Cardiac muscle cell (in vitro differentiated cells and primary cell): Measurements from ENCODE around the gene EMD. TPM values are rescaled to one million over a fixed set of nuclear protein-coding genes. Genes with fewer than 3 reads are reported as not detected.
"Not testable (repeated sequence)": the region's sequence is repeated elsewhere in the genome, so short reads cannot be mapped to it uniquely, and the experiment has no call there.

ENCODE experiments used
- DNase-seq, 2 donors: peaks; one replicate each; pipeline versions ENCODE4 v3.0.0 to v3.0.0-alpha.2; 2010 to 2017; ENCODE audit warnings: low read depth in 1 of 2, low spot score in 1 of 2
- H3K27ac ChIP-seq: fragments of 200-600 bp; sonication (generic); 2 replicates; pipeline ENCODE4 v1.5.1; 2016
- H3K27me3 ChIP-seq: fragments of 200-600 bp; sonication (generic); 2 replicates; pipeline ENCODE4 v1.6.0; 2016; ENCODE audit warnings: control low read depth
- H3K36me3 ChIP-seq: fragments of 200-600 bp; sonication (generic); 2 replicates; pipeline ENCODE4 v1.5.1; 2016; ENCODE audit warnings: control low read depth
- H3K4me1 ChIP-seq: fragments of 200-600 bp; sonication (generic); 2 replicates; pipeline ENCODE4 v1.8.1; 2017; ENCODE audit warnings: low read depth, mild to moderate bottlenecking, mixed run types
- H3K4me3 ChIP-seq: fragments of 200-600 bp; sonication (generic); 2 replicates; pipeline ENCODE4 v1.5.1; 2016; ENCODE audit warnings: mild to moderate bottlenecking
- H3K9me3 ChIP-seq: fragments of 200-600 bp; sonication (generic); 2 replicates; pipeline ENCODE4 v1.5.1; 2017; ENCODE audit warnings: low read depth, mild to moderate bottlenecking, control low read depth
- polyA plus RNA-seq: library from polyadenylated mRNA; unstranded; fragments of >200 nt; fragmentation: Nextera tagmentation; extraction: Ambion mirVana; gene quantifications from 2 replicates; pipeline ENCODE4 v1.2.1, GENCODE V29; 2016
- total RNA-seq: library from RNA; depleted of rRNA; stranded (reverse); fragments of >200 nt; gene quantifications from 2 replicates; pipeline ENCODE4 v1.2.3, GENCODE V29; 2016
- TF ChIP-seq, protein P1 (sequence below): IDR thresholded peaks from 2 replicates; pipeline ENCODE4 v1.5.1; 2012; ENCODE audit warnings: low read depth, mild to moderate bottlenecking, low read length

Gene EMD
- total and polyA plus RNA-seq, 2 experiments from 2014 or later = 56.9 to 77.7 TPM

DNA sequence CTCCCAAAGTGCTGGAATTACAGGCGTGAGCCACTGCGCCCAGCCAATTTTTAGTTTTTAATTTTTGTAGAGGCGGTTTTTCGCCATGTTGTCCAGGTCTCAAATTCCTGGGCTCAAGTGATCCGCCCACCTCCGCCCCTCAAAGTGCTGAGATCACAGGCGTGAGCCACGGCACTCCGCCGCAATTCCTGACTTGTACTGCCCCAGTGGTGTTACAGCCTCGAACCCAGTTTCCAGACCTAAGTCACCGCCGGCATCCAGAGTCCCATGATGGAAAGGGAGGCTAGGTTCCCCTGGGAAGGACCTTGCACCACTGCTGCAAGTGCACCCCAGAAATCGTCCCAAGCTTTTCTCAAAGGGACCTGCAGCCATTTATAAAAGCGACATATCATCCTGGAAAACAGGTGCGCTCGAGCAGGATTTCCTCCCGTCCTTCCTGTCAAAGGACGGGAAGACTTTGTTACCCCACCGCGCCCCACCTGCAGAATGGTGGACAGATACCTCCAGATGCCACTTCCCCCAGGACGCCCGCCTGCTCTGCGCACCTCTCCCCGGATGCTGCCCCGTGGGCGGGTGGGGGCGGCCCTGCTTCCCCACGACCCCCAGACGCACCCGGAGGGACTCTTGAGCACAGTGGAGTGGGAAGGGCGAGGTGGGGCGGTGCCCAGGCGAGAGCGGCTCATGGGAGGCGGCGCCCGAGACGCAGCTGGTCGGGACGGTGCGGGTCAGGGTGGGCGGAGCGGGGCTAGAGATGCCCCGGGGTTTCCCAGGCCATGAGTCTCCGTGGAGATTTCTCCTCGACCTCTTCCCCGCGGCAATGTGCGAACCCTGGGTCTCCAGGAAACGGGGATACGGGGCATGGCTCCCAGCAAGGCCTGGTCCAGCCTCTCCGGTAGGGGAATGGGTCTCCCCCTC, 18.1 kb downstream of the EMD start:
- DNase-seq = peak; percentile 52 to 70
- H3K9me3 ChIP-seq = no peaks in the 10 kb centered on the region
- no peaks in the 10 kb centered on the region for H3K27me3 ChIP-seq
- TF ChIP-seq, protein P1, sequence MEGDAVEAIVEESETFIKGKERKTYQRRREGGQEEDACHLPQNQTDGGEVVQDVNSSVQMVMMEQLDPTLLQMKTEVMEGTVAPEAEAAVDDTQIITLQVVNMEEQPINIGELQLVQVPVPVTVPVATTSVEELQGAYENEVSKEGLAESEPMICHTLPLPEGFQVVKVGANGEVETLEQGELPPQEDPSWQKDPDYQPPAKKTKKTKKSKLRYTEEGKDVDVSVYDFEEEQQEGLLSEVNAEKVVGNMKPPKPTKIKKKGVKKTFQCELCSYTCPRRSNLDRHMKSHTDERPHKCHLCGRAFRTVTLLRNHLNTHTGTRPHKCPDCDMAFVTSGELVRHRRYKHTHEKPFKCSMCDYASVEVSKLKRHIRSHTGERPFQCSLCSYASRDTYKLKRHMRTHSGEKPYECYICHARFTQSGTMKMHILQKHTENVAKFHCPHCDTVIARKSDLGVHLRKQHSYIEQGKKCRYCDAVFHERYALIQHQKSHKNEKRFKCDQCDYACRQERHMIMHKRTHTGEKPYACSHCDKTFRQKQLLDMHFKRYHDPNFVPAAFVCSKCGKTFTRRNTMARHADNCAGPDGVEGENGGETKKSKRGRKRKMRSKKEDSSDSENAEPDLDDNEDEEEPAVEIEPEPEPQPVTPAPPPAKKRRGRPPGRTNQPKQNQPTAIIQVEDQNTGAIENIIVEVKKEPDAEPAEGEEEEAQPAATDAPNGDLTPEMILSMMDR = no peak
- peak overlapping the region; percentile 39 for H3K4me3 ChIP-seq
- H3K27ac ChIP-seq = peak overlapping the region; percentile 99
- H3K36me3 ChIP-seq = peaks cover 12% of the 10 kb centered on the region
- peaks cover 4% of the 10 kb centered on the region for H3K4me1 ChIP-seq

DNA sequence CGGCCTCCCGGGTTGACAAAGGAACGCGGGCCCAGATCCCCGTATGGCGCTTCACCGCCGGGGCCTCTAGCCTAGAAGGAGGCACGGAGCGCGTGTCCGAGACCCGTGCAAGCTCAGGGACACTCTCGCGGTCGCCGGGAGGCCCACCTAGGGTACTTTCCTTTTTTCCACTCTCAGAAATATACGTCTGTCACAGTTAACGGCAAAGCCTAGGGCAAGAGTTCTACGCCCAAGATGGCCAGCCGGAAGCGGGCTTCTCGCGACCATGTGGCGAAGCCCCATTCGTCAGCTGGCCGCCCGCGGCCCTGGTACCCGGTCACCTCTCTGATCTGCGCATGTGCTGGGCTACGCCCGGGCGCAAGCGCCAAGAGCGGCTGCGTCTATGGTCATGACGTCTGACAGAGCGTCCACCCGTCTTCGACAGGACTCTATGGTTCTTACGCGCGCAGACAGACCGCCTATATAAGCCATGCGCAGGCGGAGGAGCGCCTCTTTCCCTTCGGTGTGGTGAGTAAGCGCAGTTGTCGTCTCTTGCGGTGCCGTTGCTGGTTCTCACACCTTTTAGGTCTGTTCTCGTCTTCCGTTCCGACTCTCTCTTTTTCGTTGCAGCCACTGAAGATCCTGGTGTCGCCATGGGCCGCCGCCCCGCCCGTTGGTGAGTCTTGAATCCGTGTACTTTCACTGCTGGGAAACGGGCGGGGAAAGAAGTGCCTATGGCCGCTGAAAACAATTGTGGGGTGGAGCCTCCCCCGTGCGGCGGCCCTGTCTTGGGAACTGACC, 19.0 kb downstream of the EMD start, which contains the start of gene RPL10:
RPL10 (plus strand) TSS at position 490 of the 780 bp plus-strand sequence; CDS start at position 633, 143 bp downstream.
- Histone ChIP-seq H3K4me1 (peaks cover 4% of the 10 kb centered on the region), H3K9me3 (no peaks in the 10 kb centered on the region), H3K36me3 (peaks cover 12% of the 10 kb centered on the region), H3K27ac (peak within 1 kb of the TSS; percentile 99), H3K4me3 (peak within 1 kb of the TSS; percentile 86), H3K27me3 (no peaks in the 10 kb centered on the region)
- DNase-seq = peak; percentile 93 to 97
- TF ChIP-seq, protein P1 = no peak

- Histone ChIP-seq H3K27me3 (no peaks in the 10 kb centered on the region), H3K4me1 (peaks cover 4% of the 10 kb centered on the region), H3K27ac (peak overlapping the region; percentile 99), H3K4me3 (peak overlapping the region; percentile 86), H3K9me3 (no peaks in the 10 kb centered on the region), H3K36me3 (peaks cover 12% of the 10 kb centered on the region)
- TF ChIP-seq, protein P1 = peak; percentile 69
- peak; percentile 74 to 87 for DNase-seq
These were observed 19.8 kb downstream of the EMD start for GRCh38 chrX:154398668-154399526.

DNA sequence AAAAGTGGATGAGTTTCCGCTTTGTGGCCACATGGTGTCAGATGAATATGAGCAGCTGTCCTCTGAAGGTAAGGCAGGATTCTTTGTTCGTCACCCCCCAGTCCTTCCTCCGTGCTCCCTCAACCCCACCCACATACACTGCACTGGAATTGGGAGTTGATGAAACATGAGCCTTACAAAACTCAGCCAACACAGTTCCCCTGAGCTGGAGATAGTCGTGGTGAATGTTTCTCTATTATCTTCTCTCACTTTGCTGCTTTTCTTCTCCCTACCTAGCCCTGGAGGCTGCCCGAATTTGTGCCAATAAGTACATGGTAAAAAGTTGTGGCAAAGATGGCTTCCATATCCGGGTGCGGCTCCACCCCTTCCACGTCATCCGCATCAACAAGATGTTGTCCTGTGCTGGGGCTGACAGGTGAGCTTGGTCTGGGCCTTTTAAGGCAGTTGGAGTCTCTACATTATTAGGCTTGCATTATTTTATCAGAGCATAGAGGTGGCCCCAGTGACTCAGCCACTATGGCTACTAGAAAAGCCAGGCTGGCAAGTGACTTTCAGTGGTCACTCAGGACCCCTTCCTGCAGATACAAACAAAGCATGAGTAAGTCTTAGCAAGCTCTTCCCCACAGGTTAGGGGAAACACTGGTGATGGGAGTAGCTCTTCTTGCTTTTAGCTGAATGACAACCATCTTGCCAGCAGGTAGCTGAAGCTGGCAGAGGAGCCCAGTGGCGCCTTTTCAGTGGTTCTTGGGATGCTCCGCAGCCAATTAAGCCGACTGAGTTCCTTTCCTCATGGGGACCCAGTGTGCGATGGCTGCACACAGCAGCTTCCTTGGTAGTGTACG, 20.7 kb downstream of the EMD start:
- DNase-seq = peak in 1 of 2 donors; percentile 24
- Histone ChIP-seq H3K36me3 (peaks cover 12% of the 10 kb centered on the region), H3K4me3 (peak overlapping the region; percentile 86), H3K4me1 (peaks cover 4% of the 10 kb centered on the region), H3K27ac (peak overlapping the region; percentile 99), H3K9me3 (no peaks in the 10 kb centered on the region), H3K27me3 (no peaks in the 10 kb centered on the region)
- TF ChIP-seq, protein P1 = no peak

GRCh38 chrX:154400369-154400817, 21.3 kb downstream of the EMD start:
- H3K9me3 ChIP-seq, DNase-seq, H3K4me3 ChIP-seq, H3K27me3 ChIP-seq, H3K4me1 ChIP-seq, H3K27ac ChIP-seq: not testable (repeated sequence)
- peaks cover 12% of the 10 kb centered on the region for H3K36me3 ChIP-seq
